Liver (tissue), 3 donors: Measurements from ENCODE around the gene ACACA.

Source experiments
- FOXA1 ChIP-seq: IDR thresholded peaks from 2 replicates; pipeline ENCODE4 v1.6.1; 2016; ENCODE audit warnings: antibody characterized with exemption
- GABPA ChIP-seq, 2 donors: IDR thresholded peaks in 1 of 2; conservative IDR thresholded peaks in 1 of 2; 2 replicates each; pipeline ENCODE4 v1.6.1; 2016; ENCODE audit warnings: antibody characterized with exemption in 2 of 2, mild to moderate bottlenecking in 1 of 2, moderate library complexity in 1 of 2
- HNF4A ChIP-seq, 2 donors: conservative IDR thresholded peaks; 2 replicates each; pipeline ENCODE4 v1.6.1; 2016; ENCODE audit warnings: antibody characterized with exemption in 2 of 2, mild to moderate bottlenecking in 2 of 2
- JUND ChIP-seq, 2 donors: IDR thresholded peaks; 2 replicates each; pipeline ENCODE4 v1.6.1; 2016; ENCODE audit warnings: antibody characterized with exemption in 2 of 2
- RAD21 ChIP-seq, 2 donors: IDR thresholded peaks; 2 replicates each; pipeline ENCODE4 v1.6.1; 2016; ENCODE audit warnings: antibody characterized with exemption in 2 of 2, mild to moderate bottlenecking in 2 of 2
- RXRA ChIP-seq, 2 donors: IDR thresholded peaks; 2 replicates each; pipeline ENCODE4 v1.6.1; 2017 to 2018; ENCODE audit warnings: antibody characterized with exemption in 2 of 2, mild to moderate bottlenecking in 1 of 2
- SP1 ChIP-seq: IDR thresholded peaks from 2 replicates; pipeline ENCODE4 v1.6.1; 2018; ENCODE audit warnings: antibody characterized with exemption, mild to moderate bottlenecking
- TAF1 ChIP-seq: conservative IDR thresholded peaks from 2 replicates; pipeline ENCODE4 v1.6.1; 2016; ENCODE audit warnings: antibody characterized with exemption, mild to moderate bottlenecking
- YY1 ChIP-seq: IDR thresholded peaks from 2 replicates; pipeline ENCODE4 v1.6.1; 2016; ENCODE audit warnings: antibody characterized with exemption, mild to moderate bottlenecking
- TF ChIP-seq, protein P1 (sequence below): fragments of 150-350 bp; IDR thresholded peaks from 2 replicates; pipeline ENCODE4 v1.5.1; 2017; ENCODE audit warnings: improper control_type of control experiment, low read depth, low read length; ENCODE audit not compliant: missing input control
- TF ChIP-seq, protein P2 (sequence below): IDR thresholded peaks from 2 replicates; pipeline ENCODE4 v1.6.1; 2016; ENCODE audit warnings: antibody characterized with exemption
- TF ChIP-seq, protein P3 (sequence below): IDR thresholded peaks from 2 replicates; pipeline ENCODE4 v1.6.1; 2016; ENCODE audit warnings: antibody characterized with exemption, mild to moderate bottlenecking
- TF ChIP-seq, protein P4 (sequence below): IDR thresholded peaks from 2 replicates; pipeline ENCODE4 v1.6.1; 2016; ENCODE audit warnings: antibody characterized with exemption
- TF ChIP-seq, protein P5 (sequence below): IDR thresholded peaks from 2 replicates; pipeline ENCODE4 v1.6.1; 2016; ENCODE audit warnings: antibody characterized with exemption
- donor health status: healthy.
- donor health status: healthy.

DNA sequence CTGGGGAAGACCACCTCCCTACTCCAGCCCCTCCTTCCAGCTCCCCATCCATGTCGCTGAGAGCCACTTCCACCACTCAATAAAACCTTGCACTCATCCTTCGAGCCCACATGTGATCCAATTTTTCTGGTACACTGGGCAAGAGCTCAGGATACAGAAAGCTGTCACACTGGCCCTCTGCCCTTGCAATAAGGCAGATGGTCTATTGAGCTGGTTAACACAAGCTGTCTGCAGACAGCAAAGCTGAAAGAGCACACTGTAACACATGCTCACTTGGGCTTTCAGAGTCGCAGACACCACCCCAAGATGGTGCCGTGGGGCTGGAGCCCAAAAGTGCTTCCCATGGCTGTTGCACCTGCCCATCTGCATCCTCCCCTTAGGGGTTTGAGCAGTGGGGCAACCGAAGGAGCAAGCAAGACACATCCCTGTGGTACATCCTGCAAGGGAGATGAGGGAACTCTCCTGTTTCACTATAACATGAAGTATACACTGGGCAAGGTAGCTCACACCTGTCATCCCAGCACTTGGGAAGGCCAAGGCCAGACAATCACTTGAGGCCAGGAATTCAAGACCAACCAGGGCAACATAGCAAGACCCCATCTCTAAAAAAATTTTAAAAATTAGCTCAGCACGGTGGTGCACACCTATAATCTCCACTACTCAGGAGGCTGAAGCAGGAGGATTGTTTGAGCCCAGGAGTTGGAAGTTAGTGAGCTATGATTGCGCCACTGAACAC is 83.6 kb downstream of the ACACA start:
- no peak for TF ChIP-seq SP1
- TF ChIP-seq, protein P1, sequence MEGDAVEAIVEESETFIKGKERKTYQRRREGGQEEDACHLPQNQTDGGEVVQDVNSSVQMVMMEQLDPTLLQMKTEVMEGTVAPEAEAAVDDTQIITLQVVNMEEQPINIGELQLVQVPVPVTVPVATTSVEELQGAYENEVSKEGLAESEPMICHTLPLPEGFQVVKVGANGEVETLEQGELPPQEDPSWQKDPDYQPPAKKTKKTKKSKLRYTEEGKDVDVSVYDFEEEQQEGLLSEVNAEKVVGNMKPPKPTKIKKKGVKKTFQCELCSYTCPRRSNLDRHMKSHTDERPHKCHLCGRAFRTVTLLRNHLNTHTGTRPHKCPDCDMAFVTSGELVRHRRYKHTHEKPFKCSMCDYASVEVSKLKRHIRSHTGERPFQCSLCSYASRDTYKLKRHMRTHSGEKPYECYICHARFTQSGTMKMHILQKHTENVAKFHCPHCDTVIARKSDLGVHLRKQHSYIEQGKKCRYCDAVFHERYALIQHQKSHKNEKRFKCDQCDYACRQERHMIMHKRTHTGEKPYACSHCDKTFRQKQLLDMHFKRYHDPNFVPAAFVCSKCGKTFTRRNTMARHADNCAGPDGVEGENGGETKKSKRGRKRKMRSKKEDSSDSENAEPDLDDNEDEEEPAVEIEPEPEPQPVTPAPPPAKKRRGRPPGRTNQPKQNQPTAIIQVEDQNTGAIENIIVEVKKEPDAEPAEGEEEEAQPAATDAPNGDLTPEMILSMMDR, result no peak
- TF ChIP-seq YY1, result no peak
- TF ChIP-seq, protein P2, sequence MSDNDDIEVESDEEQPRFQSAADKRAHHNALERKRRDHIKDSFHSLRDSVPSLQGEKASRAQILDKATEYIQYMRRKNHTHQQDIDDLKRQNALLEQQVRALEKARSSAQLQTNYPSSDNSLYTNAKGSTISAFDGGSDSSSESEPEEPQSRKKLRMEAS, result no peak
- no peak for TF ChIP-seq JUND (IDR thresholded peaks at IDR 0.05)
- no peak for TF ChIP-seq GABPA (IDR thresholded peaks at IDR 0.05 in 1 of 2, conservative IDR thresholded peaks at IDR 0.05 in 1 of 2)
- no peak for TF ChIP-seq TAF1
- TF ChIP-seq, protein P3, sequence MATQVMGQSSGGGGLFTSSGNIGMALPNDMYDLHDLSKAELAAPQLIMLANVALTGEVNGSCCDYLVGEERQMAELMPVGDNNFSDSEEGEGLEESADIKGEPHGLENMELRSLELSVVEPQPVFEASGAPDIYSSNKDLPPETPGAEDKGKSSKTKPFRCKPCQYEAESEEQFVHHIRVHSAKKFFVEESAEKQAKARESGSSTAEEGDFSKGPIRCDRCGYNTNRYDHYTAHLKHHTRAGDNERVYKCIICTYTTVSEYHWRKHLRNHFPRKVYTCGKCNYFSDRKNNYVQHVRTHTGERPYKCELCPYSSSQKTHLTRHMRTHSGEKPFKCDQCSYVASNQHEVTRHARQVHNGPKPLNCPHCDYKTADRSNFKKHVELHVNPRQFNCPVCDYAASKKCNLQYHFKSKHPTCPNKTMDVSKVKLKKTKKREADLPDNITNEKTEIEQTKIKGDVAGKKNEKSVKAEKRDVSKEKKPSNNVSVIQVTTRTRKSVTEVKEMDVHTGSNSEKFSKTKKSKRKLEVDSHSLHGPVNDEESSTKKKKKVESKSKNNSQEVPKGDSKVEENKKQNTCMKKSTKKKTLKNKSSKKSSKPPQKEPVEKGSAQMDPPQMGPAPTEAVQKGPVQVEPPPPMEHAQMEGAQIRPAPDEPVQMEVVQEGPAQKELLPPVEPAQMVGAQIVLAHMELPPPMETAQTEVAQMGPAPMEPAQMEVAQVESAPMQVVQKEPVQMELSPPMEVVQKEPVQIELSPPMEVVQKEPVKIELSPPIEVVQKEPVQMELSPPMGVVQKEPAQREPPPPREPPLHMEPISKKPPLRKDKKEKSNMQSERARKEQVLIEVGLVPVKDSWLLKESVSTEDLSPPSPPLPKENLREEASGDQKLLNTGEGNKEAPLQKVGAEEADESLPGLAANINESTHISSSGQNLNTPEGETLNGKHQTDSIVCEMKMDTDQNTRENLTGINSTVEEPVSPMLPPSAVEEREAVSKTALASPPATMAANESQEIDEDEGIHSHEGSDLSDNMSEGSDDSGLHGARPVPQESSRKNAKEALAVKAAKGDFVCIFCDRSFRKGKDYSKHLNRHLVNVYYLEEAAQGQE, result no peak
- no peak for TF ChIP-seq RXRA (IDR thresholded peaks at IDR 0.05)
- no peak for TF ChIP-seq RAD21 (IDR thresholded peaks at IDR 0.05)
- TF ChIP-seq, protein P4, sequence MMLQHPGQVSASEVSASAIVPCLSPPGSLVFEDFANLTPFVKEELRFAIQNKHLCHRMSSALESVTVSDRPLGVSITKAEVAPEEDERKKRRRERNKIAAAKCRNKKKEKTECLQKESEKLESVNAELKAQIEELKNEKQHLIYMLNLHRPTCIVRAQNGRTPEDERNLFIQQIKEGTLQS, result no peak
- TF ChIP-seq FOXA1, result no peak
- TF ChIP-seq, protein P5, sequence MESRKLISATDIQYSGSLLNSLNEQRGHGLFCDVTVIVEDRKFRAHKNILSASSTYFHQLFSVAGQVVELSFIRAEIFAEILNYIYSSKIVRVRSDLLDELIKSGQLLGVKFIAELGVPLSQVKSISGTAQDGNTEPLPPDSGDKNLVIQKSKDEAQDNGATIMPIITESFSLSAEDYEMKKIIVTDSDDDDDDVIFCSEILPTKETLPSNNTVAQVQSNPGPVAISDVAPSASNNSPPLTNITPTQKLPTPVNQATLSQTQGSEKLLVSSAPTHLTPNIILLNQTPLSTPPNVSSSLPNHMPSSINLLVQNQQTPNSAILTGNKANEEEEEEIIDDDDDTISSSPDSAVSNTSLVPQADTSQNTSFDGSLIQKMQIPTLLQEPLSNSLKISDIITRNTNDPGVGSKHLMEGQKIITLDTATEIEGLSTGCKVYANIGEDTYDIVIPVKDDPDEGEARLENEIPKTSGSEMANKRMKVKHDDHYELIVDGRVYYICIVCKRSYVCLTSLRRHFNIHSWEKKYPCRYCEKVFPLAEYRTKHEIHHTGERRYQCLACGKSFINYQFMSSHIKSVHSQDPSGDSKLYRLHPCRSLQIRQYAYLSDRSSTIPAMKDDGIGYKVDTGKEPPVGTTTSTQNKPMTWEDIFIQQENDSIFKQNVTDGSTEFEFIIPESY, result no peak
- TF ChIP-seq HNF4A (conservative IDR thresholded peaks at IDR 0.05), result no peak
